ENCODE data around the gene PROK1.

DNA sequence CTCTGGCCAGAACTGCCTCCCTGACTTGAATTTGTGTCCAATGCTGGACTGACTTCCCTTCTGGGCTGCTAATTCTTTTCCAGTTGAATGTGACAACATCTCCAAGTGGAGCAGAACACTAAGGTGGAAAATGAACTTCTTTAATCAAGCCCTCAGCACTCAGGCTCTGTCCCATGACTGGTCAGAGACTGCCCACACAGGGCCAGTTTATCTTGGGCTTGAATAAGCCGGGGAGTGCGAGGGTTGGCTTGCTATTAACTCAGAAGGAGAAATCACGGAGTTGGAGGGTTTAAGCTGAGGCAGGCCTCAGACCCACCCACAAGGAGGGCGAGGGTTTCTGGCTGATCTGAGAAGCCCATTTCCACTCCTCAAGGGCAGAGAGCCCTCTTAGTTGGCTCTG, 55.6 kb downstream of the PROK1 start:
- TF ChIP-seq POLR2A (IDR thresholded peaks at IDR 0.05; ENCODE audit: low read depth, low read length) (no peak), POLR2AphosphoS5 (IDR thresholded peaks at IDR 0.05; ENCODE audit: low read depth, low read length) (no peak)
